HL-60 (cell line): ENCODE results near the gene LTN1.

ENCODE experiments used
- DNase-seq, 2 experiments: peaks; one replicate each; pipeline ENCODE4 v3.0.0-alpha.2; 2010 to 2020; ENCODE audit warnings: low read depth in 1 of 2, low spot score in 1 of 2
- H3K27ac ChIP-seq: fragments of 250-450 bp; sonication (Bioruptor Pico); replicated peaks from 2 replicates; pipeline ENCODE4 v1.5.1; 2020; ENCODE audit warnings: mild to moderate bottlenecking, moderate library complexity
- H3K27me3 ChIP-seq: fragments of 250-450 bp; sonication (Bioruptor Pico); 2 replicates; pipeline ENCODE4 v1.5.1; 2021; ENCODE audit warnings: mild to moderate bottlenecking, moderate library complexity; ENCODE audit not compliant: insufficient read depth, poor library complexity, severe bottlenecking
- H3K4me3 ChIP-seq: replicated peaks from 2 replicates; pipeline ENCODE4 v1.5.1; 2011; ENCODE audit warnings: mild to moderate bottlenecking, control low read depth, low read length; ENCODE audit not compliant: insufficient read depth
- CTCF ChIP-seq: IDR thresholded peaks from one replicate; pipeline ENCODE4 v1.5.1; 2011; ENCODE audit warnings: low read length, control low read depth, inconsistent platforms; ENCODE audit not compliant: insufficient read depth
- GABPA ChIP-seq: IDR thresholded peaks from 2 replicates; pipeline ENCODE4 v1.6.1; 2012; ENCODE audit warnings: low read depth
- POLR2AphosphoS5 ChIP-seq: IDR thresholded peaks from 2 replicates; pipeline ENCODE4 v1.6.1; 2012; ENCODE audit warnings: low read depth
- REST ChIP-seq: IDR thresholded peaks from 2 replicates; pipeline ENCODE4 v1.6.1; 2012; ENCODE audit warnings: low read depth; ENCODE audit not compliant: insufficient replicate concordance
- SPI1 ChIP-seq: IDR thresholded peaks from 2 replicates; pipeline ENCODE4 v1.6.1; 2012; ENCODE audit warnings: low read depth, mild to moderate bottlenecking, borderline replicate concordance

LTN1 gene

GRCh38 chr21:28906841-28907240, 85.8 kb downstream of the LTN1 start:
- DNase-seq, result no peak
- TF ChIP-seq SPI1, result no peak
- TF ChIP-seq GABPA, result no peak
- TF ChIP-seq CTCF, result no peak
- no peak for TF ChIP-seq REST
- no peak for TF ChIP-seq POLR2AphosphoS5
- no peak overlapping the region for H3K27ac ChIP-seq
- no peaks in the 10 kb centered on the region for H3K27me3 ChIP-seq
- H3K4me3 ChIP-seq, result no peak overlapping the region

- Histone ChIP-seq H3K4me3 (no peak overlapping the region), H3K27ac (no peak overlapping the region), H3K27me3 (no peaks in the 10 kb centered on the region)
- TF ChIP-seq REST (no peak), GABPA (no peak), POLR2AphosphoS5 (no peak), SPI1 (no peak), CTCF (no peak)
- DNase-seq, result no peak
Observed at GRCh38 chr21:28906236-28906635, 86.4 kb downstream of the LTN1 start.

DNA sequence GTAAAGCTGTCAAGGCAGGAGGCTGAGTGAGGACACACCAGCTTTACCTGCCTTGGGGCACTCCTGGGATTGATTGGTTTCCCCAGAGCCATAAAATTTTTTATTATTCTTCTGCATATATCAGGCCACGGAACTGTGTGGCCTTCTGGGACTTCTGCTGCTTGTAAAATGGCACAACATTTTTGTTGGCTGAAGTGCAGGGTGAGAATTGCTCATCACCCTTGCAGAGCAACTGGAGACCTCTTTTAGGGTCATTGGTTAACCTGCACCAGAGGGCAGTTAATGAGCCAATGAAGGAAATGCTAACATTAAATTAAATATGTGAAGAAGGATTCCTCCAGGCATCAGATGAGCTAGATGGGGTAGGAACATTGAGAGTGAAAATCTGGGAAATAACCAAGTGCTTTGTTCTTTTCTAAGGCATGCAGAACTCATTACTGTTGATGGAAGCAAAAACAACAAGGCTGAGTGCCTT, 87.7 kb downstream of the LTN1 start:
- TF ChIP-seq SPI1 (no peak), POLR2AphosphoS5 (no peak), GABPA (no peak), CTCF (no peak), REST (no peak)
- no peak overlapping the region for H3K27ac ChIP-seq
- H3K27me3 ChIP-seq, result no peaks in the 10 kb centered on the region

More for the DNA sequence above, 87.7 kb downstream of the LTN1 start:
- DNase-seq, result no peak
- H3K4me3 ChIP-seq, result no peak overlapping the region
